COLO668 (cell line): ENCODE data around the gene KCNN4.
"Not testable (repeated sequence)": the region's sequence is repeated elsewhere in the genome, so short reads cannot be mapped to it uniquely, and the experiment has no call there.

ENCODE experiments used
- DNase-seq: peaks from one replicate; lab custom pipeline; 2025; ENCODE audit not compliant: unreplicated experiment; lab: John Stamatoyannopoulos, UW

Gene KCNN4

DNA sequence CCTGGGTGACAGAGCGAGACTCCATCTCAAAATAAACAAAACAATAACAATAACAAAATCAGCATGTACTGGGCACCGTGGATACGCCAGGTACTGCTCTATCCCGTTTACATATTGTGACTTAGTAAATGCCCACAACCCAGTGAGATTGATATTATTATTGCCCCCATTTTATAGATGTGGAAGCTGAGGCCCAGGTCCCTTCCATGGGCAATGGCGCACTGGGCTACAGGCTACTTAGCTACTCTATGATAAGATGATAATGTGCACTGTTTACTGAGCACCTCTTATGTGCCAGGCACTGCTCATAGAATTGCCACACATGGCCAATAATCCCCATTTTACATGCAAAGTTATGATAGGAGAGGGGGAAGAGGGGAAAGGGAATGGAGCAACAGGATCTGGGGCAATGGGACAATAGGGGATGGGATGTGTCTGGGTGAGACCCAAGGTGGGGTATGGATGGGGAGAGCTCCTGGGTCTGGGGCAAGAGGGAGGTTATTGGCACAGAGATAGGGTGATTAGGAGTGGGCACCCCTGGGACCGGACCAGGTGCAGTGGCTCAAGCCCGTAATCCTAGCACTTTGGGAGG lies 5.4 kb downstream of the KCNN4 start:
- DNase-seq: no peak

DNA sequence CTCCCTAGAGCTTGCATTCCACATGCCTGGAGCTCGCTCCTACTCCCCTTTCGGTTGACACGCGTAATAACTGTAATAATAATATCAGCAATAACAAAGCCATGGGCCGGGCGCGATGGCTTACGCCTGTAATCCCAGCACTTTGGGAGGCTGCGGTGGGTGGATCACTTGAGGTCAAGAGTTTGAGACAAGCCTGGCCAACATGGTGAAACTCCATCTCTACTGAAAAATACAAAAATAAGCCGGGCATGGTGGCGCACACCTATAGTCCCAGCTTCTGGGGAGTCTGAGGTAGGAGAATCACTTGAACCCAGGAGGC lies 5.9 kb downstream of the KCNN4 start:
- not testable (repeated sequence) for DNase-seq

DNA sequence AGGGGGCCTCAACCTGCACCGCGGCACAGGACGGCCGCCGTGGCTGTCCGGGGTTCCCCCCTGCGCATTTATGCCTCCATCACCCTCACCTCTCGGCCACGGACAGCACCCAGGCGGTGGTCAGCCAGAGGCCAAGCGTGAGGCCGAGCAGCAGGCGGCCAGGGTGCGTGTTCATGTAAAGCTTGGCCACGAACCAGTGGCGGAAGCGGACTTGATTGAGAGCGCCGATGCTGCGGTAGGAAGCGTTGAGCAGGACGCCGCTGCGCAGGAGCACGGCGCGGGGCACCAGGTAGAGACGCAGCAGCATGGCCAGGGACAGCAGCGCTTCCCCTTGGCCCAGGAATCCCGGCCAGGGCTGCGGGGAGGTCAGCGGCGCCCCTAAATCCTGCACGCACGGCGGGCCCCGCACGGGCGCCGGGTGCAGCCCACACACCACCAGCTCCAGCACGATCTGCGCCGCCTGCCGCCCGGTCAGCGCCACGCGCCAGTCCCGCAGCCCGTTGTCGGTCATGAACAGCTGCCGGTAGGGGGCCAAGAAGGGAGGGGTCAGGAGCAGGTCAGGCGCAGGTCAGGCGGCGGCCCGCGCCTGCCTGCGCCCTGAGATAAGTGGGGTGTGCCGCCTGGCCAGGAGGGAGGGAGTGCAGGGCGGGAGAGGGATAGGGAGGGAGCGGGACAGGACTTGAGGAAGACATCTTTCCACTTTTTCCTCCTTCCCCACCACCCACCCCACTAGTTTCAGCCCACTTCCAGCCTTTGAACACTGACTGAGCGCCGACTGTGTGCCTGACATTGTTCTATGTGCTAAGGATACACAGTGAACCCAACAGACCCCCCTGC lies 6.5 kb downstream of the KCNN4 start:
- peak; percentile 56 for DNase-seq

DNA sequence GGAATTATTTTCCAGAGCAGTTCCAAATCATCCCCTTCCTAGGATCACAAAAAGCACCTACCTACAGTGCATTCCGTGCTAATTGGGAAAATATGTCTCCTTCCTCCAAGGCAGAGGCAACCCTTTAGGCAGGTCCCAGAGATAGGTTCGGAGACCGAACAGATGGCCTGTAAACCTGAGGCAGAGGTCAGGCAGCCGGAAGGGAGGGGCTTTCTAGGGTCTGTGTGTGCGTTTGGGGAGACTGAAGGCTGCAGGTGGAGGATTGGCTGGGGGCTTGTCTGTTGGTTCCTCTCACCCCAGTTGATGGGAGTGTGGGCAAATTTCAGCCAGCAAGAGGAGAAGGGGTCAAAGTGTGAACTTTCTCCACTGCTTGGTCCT lies 7.1 kb downstream of the KCNN4 start:
- DNase-seq: no peak

DNA sequence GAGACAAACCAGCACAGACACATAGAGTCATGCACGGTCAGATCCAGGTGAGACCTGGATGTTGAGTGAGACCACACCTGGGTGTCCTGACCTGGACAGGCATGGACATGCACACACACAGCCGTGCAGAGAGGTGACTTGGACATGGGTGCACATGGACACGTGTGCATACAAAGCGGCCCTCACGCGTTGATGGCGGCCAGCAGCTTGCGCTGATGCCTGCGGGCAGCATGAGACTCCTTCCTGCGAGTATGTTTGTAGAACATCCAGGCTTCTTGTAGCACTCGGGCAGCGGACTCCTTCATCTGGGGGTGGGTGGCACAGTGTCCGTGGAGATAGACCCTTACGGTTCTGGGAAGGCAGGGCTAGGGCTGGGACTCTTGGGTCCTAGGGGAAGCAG lies 11.5 kb downstream of the KCNN4 start:
- DNase-seq: no peak

DNA sequence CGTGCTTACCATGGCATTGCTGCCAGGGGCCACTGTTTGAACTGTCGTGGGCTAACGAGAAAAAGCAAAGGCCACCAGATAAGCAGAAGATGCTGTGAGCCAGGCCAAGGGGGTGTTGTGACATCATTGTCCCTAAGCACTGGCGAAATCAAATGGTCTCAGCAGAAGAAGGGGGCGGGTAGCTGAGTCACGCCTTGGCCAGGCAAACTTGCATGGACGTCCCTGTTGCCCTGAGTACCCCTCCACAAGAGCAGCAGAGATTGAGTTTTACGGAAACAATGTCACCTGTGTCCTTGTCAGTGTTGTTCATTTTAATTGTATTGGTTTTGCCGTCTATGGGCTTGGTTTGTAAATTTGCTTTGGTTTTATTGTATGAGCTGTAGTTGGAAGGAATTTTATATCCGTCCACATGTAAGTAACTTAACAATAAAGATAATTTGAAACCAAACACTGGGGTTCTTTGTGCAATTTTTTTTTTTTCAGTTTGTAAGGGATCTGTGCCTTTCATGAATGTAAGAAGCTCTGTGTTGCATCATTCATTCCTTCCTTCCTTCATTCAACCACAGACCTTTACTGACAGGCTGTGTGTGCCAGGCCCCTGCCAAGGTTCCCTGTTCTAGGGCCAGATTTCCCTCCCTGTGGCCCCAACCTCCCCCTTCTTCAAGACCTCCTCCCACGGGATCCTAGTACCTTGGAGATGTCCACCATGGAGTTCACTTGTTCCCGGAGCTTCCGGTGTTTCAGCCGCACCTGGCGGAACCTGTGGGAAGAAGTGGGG lies 12.3 kb downstream of the KCNN4 start:
- DNase-seq: no peak

DNA sequence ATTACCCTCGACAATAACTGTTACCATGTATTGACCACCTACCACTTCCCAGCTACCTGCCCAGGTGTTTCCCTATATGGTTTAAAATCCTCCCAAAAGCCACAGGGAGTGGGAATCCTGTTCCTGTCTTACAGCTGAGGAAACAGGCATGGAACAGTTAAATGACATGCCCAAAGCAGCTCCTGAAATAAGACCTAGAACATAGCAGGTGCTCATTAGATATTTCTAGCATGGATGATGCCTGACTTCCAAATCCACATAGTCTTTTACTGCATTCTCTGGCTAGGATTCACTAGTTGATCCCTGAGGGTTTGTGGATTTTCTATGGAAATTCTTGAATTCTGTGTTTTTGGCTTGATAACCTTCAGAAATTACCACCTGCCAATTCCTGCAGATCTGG lies 13.0 kb downstream of the KCNN4 start:
- no peak for DNase-seq

DNA sequence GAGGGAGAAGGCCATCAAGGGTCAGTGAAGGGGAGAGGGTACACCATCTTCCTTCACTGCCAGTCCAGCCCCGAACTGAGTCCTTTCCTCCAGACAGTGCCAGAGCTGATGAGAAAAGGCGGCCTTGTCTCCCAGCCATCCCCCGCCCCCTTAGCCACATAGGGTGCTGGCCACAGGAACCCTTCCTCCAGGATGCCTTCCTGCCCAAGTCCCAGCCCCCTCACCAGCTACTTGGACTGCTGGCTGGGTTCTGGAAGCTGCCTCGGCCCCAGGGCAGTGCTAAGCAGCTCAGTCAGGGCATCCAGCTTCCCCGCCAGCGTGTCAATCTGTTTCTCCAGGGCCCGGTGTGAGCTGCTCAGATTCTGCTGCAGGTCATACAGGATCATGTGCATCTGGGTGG lies 13.5 kb downstream of the KCNN4 start:
- DNase-seq: no peak

DNA sequence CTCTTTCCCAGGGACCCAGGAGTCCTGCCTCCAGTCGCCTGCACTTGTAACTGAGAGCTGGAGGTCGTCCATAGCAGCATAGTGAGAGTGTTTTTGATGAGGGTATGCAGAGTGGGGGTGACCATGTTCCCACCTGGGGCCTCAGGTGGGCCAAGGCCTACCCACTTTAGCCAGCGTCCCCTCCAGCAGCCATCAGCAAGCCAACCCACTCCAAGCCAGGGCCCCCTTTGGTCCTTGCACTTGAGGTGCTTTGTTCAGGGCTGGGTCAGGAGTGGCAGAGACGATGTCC lies 14.1 kb downstream of the KCNN4 start:
- no peak for DNase-seq

DNA sequence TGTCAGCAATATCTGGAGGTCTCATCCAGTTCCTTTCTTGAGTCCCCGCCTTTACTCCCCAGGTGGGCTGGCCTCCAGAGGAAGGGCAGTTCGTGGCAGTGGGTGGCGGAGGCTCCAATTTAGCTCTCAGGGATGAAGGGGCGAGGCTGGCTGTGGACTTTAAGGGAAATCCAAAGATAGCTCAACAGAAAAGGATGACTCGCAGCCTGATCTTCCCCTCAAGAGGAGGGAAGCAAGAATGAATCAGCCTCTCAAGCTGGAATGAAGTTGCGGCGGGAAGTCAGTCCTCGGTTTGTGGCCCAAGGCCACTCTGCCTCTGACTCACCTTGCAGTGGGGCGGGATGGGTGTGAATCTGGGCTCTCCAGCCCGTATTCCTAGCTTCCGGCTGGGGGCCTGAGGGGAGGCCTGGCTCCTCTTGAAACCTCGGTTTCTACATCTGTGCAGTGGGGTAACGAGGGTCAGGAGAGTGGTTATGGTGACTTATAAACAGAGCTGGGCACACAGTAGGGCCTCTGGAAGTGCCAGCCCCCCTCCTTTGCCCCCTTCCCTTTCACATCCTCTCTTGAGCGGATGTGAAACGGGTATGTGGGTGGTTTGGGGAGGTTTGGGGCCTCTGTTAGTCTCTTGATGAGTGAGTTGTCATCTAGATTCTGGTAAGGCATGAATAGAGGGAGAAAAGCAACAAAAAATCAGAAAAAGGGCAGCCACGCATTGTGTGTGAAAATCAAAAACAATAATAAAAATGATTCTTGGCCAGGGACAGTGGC lies 15.5 kb downstream of the KCNN4 start:
- DNase-seq: no peak

DNA sequence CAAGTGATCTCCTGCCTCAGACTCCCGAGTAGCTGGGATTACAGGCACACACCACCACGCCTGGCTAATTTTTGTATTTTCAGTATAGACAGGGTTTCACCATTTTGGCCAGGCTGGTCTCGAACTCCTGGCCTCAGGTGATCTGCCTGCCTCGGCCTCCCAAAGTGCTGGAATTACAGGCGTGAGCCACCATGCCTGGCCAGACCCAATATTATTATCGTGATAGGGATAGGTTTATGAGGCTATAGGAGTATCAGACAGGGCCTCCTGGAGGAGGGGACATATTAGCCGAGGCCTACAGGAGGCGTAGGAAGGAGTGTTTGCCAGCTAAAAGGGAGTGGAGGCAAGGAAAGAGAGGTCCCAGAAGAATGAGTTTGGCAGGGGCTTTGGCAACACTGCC lies 16.1 kb downstream of the KCNN4 start:
- not testable (repeated sequence) for DNase-seq

DNA sequence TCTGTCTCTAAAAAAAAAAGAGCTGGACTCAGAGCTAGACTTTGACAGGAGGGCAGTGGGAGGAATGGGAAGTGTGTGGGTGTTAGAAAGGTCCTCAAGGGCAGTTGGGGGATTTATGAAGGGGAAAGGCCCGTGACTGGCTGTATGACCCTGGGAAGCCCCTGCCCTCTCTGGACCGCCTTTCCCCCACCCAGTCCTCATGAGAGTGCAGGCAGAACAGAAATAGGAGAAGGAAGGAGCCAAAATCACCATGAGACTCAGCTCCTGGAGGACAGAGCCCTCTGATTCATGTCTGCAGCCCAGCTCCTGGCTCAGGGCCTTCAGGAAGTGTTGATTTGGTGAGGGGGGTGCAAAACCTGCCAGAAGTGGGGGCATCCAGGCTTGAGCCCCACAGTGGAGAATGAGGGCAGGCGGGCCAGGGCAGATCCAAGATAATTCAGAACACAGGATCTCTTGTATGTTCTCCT lies 17.3 kb downstream of the KCNN4 start:
- DNase-seq: no peak

DNA sequence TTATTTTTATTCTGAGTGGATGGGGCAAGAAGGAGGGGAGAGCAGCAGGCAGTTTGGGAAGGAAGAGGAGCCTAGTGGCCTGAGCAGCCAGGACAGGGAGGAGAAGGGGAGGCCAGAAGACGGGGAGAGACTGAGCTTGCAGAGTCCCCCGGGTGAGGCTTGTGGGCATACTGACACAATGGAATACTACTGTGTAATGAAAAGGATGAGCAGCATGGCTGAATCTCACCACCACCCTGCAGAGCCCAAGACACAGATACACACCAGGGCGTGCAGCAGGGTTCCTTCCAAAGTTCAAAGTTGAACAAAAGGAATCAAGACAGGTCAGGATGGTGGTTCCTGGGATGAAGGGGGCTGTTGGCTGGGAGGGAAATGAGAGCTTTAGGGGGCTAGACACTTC lies 18.0 kb downstream of the KCNN4 start:
- DNase-seq: no peak

DNA sequence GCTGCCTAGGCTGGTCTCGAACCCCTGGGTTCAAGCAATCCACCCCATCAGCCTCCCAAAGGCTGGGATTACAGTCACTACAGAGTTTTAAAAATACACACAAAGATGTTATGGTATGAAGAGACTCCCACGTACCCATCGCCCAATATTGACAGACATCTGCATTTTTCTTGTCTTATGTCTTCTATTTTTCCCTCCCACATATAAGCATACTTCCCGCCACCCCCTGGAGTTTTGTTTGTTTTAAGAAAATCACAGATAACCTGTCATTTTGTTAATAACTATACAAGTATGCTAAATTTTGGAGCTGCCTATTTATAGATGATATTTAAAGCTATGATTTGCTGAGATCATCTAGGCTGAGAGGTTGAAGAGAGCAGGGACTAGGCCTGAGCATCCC lies 19.8 kb downstream of the KCNN4 start:
- DNase-seq: no peak

DNA sequence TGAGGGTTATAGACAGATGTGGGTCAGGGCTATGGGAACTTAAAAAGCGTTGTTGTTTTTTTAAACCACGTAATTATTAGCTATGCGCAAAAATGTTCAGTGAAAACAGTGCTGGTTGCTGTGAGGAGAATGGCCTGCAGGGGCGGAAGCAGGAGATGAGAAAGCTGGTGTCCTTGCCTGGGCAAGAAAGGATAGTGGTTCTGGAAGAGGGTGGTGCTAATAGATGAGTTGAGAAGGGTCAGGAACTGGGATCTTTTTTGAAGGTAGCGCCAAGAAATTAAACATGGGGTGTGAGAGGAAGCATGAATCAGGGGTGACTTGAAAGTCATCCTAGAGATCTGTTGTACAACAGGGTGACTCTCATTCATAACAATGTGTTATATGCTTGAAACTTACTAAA lies 21.3 kb downstream of the KCNN4 start:
- DNase-seq: no peak

DNA sequence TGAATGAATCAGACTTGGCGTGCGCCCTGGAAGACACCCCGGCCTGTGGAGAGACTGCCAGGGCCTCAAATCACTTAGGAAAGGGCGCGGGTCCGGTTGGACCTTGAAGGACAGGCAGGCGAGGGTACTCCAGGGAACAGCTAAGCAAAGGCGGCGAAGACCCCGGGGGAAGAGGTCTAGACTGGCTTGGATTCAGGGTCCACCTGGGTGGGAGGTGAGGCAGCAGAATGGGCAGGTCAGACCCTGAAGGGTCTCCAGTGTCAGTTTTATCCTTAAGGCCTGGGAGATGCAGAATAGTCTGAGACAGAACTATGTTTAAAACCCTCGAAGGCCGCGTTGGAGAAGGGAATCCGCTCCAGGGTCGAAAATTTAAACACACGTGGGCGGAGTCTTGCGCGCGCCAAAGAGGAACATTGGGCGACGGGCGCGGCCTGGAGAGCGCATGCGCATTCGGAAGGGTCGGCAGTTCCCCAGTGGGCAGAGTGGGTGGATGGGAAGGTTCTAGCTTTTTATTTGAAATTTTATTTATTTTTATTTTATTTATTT lies 25.4 kb downstream of the KCNN4 start:
- DNase-seq: peak; percentile 86

DNA sequence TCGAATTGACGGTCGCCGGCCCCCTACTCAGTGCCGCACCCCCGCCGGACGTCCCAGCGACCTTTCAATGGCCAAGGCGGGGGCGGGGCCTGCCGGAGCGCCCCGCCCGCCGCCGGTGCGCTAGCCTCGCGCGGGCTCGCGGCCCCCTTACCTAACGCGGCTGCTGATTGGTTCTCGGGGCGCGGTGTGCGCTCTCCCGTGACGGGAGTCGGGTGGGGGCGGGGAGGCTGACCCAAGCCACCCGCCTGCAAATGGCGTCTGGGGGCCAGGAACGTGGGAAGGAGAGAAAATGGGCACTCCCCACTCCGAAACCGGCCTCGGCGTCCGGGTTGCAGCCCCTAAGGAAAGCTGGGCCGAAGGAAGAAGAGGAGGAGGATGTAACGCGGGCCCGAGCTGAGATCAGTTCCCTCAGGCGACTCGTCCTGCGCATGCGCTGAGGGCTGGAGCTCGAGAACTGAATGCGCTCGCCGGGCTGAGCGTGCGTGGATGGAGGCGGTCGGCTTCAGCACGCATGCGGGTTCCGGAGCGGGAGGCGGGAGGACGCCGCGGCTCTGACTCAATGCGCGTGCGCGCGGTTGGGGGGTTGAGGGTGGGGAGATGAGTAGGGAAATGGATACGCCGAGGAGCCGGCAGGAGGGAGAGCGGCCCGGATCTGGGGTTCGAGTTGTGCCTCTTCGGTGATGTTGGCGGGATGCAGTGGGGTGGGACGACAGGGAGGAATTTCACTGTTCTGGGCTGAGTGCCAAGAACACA lies 26.1 kb downstream of the KCNN4 start, which contains the start of gene SMG9:
Gene SMG9, minus strand, starts transcription at position 460 of the 753 bp plus-strand sequence. CDS start 4,221 bp downstream, outside the sequence.
- DNase-seq: peak; percentile 98

DNA sequence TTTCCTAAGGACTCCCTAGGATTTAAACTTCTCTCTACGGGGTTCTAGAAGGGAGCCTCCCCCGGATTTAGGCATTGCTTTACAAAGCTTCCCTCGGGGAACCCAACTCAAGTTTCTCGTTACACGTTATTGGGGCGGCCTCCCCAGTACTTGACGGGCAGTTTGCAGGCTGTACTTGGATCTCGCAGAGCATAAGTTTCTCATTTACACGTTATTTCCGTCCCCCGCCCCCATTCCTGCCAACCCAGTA lies 26.6 kb downstream of the KCNN4 start:
- DNase-seq: no peak

DNA sequence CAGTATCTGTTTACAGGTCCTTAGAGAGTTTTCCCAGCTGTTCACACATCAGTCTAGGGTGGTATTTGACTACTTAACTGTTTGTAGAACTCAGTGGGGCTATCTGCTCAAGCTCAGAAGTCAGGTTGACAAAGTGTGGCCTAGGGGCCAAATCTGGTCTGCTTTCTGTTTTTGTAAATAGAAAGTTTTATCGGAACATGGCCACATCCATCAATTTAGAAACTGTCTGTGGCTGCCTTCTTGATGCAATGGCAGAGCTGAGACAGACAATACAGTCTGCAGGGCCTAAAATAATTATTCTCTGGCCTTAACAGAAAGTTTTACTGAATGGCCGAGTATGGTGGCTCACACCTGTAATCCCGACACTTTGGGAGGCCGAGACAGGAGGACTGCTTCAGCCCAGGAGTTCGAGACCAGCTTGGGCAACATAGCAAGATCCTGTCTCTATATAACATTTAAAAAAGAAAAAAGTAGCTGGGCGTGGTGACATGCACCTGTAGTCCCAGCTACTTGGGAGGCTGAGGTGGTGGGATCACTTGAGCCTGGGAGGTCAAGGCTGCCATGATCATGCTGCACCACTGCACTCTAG lies 28.4 kb downstream of the KCNN4 start:
- no peak for DNase-seq

DNA sequence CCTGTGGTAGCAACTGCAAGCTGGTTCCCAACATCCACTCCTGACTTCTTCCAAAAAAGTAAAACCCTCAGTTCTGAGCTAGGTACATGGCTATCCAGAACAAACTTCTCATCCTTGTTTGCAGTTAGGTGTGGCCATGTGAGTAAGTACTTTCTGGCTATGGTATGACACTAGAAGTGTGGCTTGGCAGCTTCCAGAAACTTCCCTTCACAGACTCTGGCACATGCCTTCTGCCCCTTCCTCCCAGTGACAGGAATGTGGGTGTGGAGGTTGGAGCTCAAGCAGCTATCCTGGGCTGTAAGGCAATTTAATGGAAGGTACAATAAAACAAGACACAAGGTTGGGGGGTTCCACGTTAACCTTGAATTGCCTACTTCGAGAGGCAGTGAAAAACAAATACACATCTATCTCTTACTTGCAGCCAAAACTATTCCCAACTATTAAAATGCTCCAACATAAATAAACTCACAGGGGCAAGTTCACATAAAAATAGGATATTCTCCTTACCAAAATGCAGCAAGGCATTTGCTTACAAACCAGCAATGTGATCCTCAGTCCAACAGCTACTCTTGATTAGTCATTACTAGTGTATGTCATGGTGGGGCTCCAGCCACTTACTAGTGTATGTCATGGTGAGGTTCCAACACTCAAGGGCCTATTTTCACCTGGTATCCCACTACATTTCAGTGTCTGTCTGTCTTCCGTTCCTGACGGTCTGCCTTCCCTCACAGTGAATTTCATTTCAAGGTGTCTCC lies 29.1 kb downstream of the KCNN4 start:
- no peak for DNase-seq
